GM23338 (cell line): ENCODE data around the gene FBXO47. TPM values are rescaled to one million over a fixed set of nuclear protein-coding genes. Genes with fewer than 3 reads are reported as not detected.

Source experiments
- ATAC-seq: fragments of 200-7000 bp; cut with Tn5 transposase; 3 replicates; pipeline ENCODE4 v1.9.1; 2020
- DNase-seq: peaks from one replicate; pipeline ENCODE4 v3.0.0-alpha.2; 2015; ENCODE audit warnings: low spot score
- H2AFZ ChIP-seq: fragments of 200-600 bp; sonication (generic); 2 replicates; pipeline ENCODE4 v1.8.0; 2016; ENCODE audit warnings: antibody characterized with exemption, mild to moderate bottlenecking, moderate library complexity
- H3F3A ChIP-seq: fragments of 200-600 bp; sonication (generic); replicated peaks from 2 replicates; pipeline ENCODE4 v1.8.0; 2017; ENCODE audit warnings: antibody characterized with exemption, mixed run types, low read depth
- H3K27ac ChIP-seq: fragments of 200-600 bp; sonication (generic); 2 replicates; pipeline ENCODE4 v1.6.1; 2016; ENCODE audit warnings: low read depth
- H3K27me3 ChIP-seq: fragments of 200-600 bp; sonication (generic); 2 replicates; pipeline ENCODE4 v1.8.0; 2016; ENCODE audit warnings: mild to moderate bottlenecking, mixed run types, moderate library complexity; ENCODE audit not compliant: insufficient read depth
- H3K36me3 ChIP-seq: fragments of 200-600 bp; sonication (generic); 2 replicates; pipeline ENCODE4 v1.8.0; 2016; ENCODE audit warnings: mild to moderate bottlenecking; ENCODE audit not compliant: insufficient read depth
- H3K4me1 ChIP-seq: fragments of 200-600 bp; sonication (generic); 2 replicates; pipeline ENCODE4 v1.8.0; 2016; ENCODE audit warnings: mild to moderate bottlenecking, moderate library complexity; ENCODE audit not compliant: insufficient read depth
- H3K4me2 ChIP-seq: fragments of 200-600 bp; sonication (generic); 2 replicates; pipeline ENCODE4 v1.7.1; 2017; ENCODE audit warnings: mixed run types
- H3K4me3 ChIP-seq: fragments of 200-600 bp; sonication (generic); 2 replicates; pipeline ENCODE4 v1.6.1; 2016; ENCODE audit warnings: mixed run types
- H3K79me2 ChIP-seq: fragments of 200-600 bp; sonication (generic); replicated peaks from 2 replicates; pipeline ENCODE4 v1.8.0; 2017; ENCODE audit warnings: mild to moderate bottlenecking; ENCODE audit not compliant: insufficient read depth
- H3K9me2 ChIP-seq: fragments of 200-600 bp; sonication (generic); 2 replicates; pipeline ENCODE4 v1.8.0; 2017; ENCODE audit not compliant: insufficient read depth
- H4K20me1 ChIP-seq: fragments of 200-600 bp; sonication (generic); replicated peaks from 2 replicates; pipeline ENCODE4 v1.8.0; 2017; ENCODE audit warnings: mild to moderate bottlenecking; ENCODE audit not compliant: insufficient read depth
- H3K27ac Mint-ChIP-seq: 2 replicates; pipeline ENCODE4 v1.8.0; 2020; ENCODE audit warnings: inconsistent platforms, mild to moderate bottlenecking, moderate library complexity, mixed read lengths
- H3K27me3 Mint-ChIP-seq: 3 replicates; pipeline ENCODE4 v1.8.0; 2022; ENCODE audit warnings: low read depth, mild to moderate bottlenecking, moderate library complexity, mixed read lengths, inconsistent platforms; ENCODE audit not compliant: insufficient read depth, poor library complexity
- H3K36me3 Mint-ChIP-seq: 3 replicates; pipeline ENCODE4 v1.8.0; 2021; ENCODE audit warnings: low read depth, mild to moderate bottlenecking, inconsistent platforms, moderate library complexity, mixed read lengths
- H3K4me1 Mint-ChIP-seq: 3 replicates; pipeline ENCODE4 v1.8.0; 2020; ENCODE audit warnings: mild to moderate bottlenecking, inconsistent platforms, mixed read lengths
- H3K4me3 Mint-ChIP-seq: 3 replicates; pipeline ENCODE4 v1.8.0; 2021; ENCODE audit warnings: moderate library complexity, mild to moderate bottlenecking, inconsistent platforms, mixed read lengths
- H3K9me3 Mint-ChIP-seq: 3 replicates; pipeline ENCODE4 v1.8.0; 2020; ENCODE audit warnings: moderate library complexity, mild to moderate bottlenecking, inconsistent platforms, mixed read lengths
- CTCF ChIP-seq, 2 experiments: fragments of 200-600 bp in 1 of 2; sonication (generic) in 1 of 2; conservative IDR thresholded peaks; 2 replicates each; pipeline versions ENCODE4 v1.5.1 to v1.6.1; 2016 to 2017; ENCODE audit warnings: antibody characterized with exemption in 2 of 2, low read depth in 2 of 2, mild to moderate bottlenecking in 2 of 2, moderate library complexity in 1 of 2
- EZH2phosphoT487 ChIP-seq: fragments of 200-600 bp; sonication (generic); IDR thresholded peaks from one replicate; pipeline ENCODE4 v1.8.1; 2018; ENCODE audit warnings: antibody characterized with exemption; ENCODE audit not compliant: unreplicated experiment
- JUNB ChIP-seq: IDR thresholded peaks from one replicate; pipeline ENCODE4 v1.6.1; 2016; ENCODE audit warnings: antibody characterized with exemption; ENCODE audit not compliant: unreplicated experiment
- NANOG ChIP-seq: IDR thresholded peaks from 2 replicates; pipeline ENCODE4 v1.6.1; 2016; ENCODE audit warnings: antibody characterized with exemption, borderline replicate concordance
- ZNF114 ChIP-seq: fragments of 250-450 bp; sonication (Bioruptor Pico); IDR thresholded peaks from 2 replicates; pipeline ENCODE4 v1.5.0; 2020; ENCODE audit warnings: mild to moderate bottlenecking, moderate library complexity
- polyA plus RNA-seq: library from polyadenylated mRNA; unstranded; fragments of >200 nt; fragmentation: Nextera tagmentation; extraction: Ambion mirVana; gene quantifications from 2 replicates; pipeline ENCODE4 v1.2.1, GENCODE V29; 2016
- total RNA-seq: library from RNA; depleted of rRNA; stranded (reverse); fragments of >200 nt; shearing (Covaris generic); gene quantifications from 2 replicates; pipeline ENCODE4 v1.2.3, GENCODE V29; 2014
- TF ChIP-seq, protein P1 (sequence below): fragments of 250-450 bp; sonication (Bioruptor Pico); IDR thresholded peaks from 2 replicates; pipeline ENCODE4 v1.5.0; 2020; ENCODE audit warnings: mild to moderate bottlenecking, moderate library complexity

The FBXO47 gene
- total and polyA plus RNA-seq, 2 experiments from 2014 or later = not detected

GRCh38 chr17:39000021-39000601 lies 32.9 kb upstream of the FBXO47 start:
- Mint-ChIP-seq H3K4me3 (no peak overlapping the region), H3K4me1 (peaks cover 8% of the 10 kb centered on the region; the same call in 2 of the 3 replicates), H3K36me3 (peaks cover 11% of the 10 kb centered on the region), H3K27me3 (peaks cover 12% of the 10 kb centered on the region), H3K9me3 (peaks cover 25% of the 10 kb centered on the region), H3K27ac (no peak overlapping the region)
- H3K4me2 ChIP-seq = no peak overlapping the region
- no peaks in the 10 kb centered on the region for H3K27me3 ChIP-seq
- H3K9me2 ChIP-seq = no peaks in the 10 kb centered on the region
- no peaks in the 10 kb centered on the region for H3K36me3 ChIP-seq
- H3K79me2 ChIP-seq = no peaks in the 10 kb centered on the region
- no peaks in the 10 kb centered on the region for H4K20me1 ChIP-seq
- no peak for TF ChIP-seq NANOG
- no peak for TF ChIP-seq EZH2phosphoT487
- no peak for TF ChIP-seq JUNB
- no peak for TF ChIP-seq CTCF (conservative IDR thresholded peaks at IDR 0.05; ENCODE audit: low read depth in 2 of 2)
- TF ChIP-seq ZNF114 (CRISPR knock-in tag) = no peak
- H3K4me3 ChIP-seq = no peak overlapping the region
- 0 out of 2 replicates have a peak overlapping the region, but pooled peaks have one; percentile 29 for H2AFZ ChIP-seq
- H3K4me1 ChIP-seq = no peaks in the 10 kb centered on the region
- ATAC-seq (no peak), DNase-seq (no peak)
- no peaks in the 10 kb centered on the region for H3F3A ChIP-seq
- H3K27ac ChIP-seq = no peak overlapping the region

DNA sequence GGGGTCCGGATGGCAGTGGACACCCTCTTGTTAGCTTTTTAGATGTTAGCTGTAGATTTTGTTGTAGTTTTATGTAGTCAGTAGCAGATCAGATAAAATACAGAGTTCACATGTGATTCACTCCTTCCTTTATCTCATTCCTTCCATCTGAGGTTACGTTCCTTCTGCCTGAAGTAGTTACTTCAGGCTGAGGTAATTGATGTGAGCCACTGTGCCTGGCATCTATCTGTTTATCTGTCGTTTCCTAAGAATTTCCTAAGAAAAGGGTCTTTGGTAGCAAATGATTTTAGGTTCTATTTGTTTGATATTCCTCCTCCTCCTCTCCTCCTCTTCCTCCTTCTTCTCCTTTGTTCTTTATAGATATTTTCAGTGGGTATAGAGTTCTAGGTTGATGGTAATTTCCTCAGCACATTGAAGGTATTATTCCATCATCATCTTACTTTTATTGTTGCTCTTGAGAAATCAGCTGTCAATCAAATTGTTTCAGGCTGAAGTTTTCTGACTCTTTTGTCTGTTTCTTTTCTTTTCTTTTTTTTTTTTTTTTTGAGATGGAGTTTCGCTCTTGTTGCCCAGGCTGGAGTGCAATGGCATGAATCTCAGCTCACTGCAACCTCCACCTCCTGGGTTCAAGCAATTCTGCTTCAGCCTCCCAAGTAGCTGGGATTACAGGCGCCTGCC lies 29.6 kb upstream of the FBXO47 start:
- no peaks in the 10 kb centered on the region for H4K20me1 ChIP-seq
- peaks cover 25% of the 10 kb centered on the region for H3K9me3 Mint-ChIP-seq
- no peaks in the 10 kb centered on the region for H3K79me2 ChIP-seq
- no peaks in the 10 kb centered on the region for H3K4me1 ChIP-seq
- no peaks in the 10 kb centered on the region for H3K27me3 ChIP-seq
- no peak overlapping the region for H3K4me2 ChIP-seq
- no peak overlapping the region for H3K4me3 Mint-ChIP-seq
- H3K27ac ChIP-seq = no peak overlapping the region
- H3K4me1 Mint-ChIP-seq = no peaks in the 10 kb centered on the region; the same call in 2 of the 3 replicates
- H3K9me2 ChIP-seq = no peaks in the 10 kb centered on the region
- peaks cover 11% of the 10 kb centered on the region for H3K27me3 Mint-ChIP-seq
- no peaks in the 10 kb centered on the region for H3F3A ChIP-seq
- no peak overlapping the region for H2AFZ ChIP-seq
- no peak overlapping the region for H3K27ac Mint-ChIP-seq
- peaks cover 11% of the 10 kb centered on the region for H3K36me3 Mint-ChIP-seq
- no peak for DNase-seq
- no peaks in the 10 kb centered on the region for H3K36me3 ChIP-seq
- H3K4me3 ChIP-seq = no peak overlapping the region
- no peak for ATAC-seq
- TF ChIP-seq, protein P1, sequence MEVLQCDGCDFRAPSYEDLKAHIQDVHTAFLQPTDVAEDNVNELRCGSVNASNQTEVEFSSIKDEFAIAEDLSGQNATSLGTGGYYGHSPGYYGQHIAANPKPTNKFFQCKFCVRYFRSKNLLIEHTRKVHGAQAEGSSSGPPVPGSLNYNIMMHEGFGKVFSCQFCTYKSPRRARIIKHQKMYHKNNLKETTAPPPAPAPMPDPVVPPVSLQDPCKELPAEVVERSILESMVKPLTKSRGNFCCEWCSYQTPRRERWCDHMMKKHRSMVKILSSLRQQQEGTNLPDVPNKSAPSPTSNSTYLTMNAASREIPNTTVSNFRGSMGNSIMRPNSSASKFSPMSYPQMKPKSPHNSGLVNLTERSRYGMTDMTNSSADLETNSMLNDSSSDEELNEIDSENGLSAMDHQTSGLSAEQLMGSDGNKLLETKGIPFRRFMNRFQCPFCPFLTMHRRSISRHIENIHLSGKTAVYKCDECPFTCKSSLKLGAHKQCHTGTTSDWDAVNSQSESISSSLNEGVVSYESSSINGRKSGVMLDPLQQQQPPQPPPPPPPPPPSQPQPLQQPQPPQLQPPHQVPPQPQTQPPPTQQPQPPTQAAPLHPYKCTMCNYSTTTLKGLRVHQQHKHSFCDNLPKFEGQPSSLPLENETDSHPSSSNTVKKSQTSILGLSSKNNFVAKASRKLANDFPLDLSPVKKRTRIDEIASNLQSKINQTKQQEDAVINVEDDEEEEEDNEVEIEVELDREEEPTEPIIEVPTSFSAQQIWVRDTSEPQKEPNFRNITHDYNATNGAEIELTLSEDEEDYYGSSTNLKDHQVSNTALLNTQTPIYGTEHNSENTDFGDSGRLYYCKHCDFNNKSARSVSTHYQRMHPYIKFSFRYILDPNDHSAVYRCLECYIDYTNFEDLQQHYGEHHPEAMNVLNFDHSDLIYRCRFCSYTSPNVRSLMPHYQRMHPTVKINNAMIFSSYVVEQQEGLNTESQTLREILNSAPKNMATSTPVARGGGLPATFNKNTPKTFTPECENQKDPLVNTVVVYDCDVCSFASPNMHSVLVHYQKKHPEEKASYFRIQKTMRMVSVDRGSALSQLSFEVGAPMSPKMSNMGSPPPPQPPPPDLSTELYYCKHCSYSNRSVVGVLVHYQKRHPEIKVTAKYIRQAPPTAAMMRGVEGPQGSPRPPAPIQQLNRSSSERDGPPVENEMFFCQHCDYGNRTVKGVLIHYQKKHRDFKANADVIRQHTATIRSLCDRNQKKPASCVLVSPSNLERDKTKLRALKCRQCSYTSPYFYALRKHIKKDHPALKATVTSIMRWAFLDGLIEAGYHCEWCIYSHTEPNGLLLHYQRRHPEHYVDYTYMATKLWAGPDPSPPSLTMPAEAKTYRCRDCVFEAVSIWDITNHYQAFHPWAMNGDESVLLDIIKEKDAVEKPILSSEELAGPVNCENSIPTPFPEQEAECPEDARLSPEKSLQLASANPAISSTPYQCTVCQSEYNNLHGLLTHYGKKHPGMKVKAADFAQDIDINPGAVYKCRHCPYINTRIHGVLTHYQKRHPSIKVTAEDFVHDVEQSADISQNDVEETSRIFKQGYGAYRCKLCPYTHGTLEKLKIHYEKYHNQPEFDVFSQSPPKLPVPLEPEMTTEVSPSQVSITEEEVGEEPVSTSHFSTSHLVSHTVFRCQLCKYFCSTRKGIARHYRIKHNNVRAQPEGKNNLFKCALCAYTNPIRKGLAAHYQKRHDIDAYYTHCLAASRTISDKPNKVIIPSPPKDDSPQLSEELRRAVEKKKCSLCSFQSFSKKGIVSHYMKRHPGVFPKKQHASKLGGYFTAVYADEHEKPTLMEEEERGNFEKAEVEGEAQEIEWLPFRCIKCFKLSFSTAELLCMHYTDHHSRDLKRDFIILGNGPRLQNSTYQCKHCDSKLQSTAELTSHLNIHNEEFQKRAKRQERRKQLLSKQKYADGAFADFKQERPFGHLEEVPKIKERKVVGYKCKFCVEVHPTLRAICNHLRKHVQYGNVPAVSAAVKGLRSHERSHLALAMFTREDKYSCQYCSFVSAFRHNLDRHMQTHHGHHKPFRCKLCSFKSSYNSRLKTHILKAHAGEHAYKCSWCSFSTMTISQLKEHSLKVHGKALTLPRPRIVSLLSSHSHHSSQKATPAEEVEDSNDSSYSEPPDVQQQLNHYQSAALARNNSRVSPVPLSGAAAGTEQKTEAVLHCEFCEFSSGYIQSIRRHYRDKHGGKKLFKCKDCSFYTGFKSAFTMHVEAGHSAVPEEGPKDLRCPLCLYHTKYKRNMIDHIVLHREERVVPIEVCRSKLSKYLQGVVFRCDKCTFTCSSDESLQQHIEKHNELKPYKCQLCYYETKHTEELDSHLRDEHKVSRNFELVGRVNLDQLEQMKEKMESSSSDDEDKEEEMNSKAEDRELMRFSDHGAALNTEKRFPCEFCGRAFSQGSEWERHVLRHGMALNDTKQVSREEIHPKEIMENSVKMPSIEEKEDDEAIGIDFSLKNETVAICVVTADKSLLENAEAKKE (CRISPR knock-in tag) = no peak
- TF ChIP-seq CTCF (conservative IDR thresholded peaks at IDR 0.05; ENCODE audit: low read depth in 2 of 2) = no peak
